Measurements from ENCODE around the gene VGLL4. TPM values are rescaled to one million over a fixed set of nuclear protein-coding genes. Genes with fewer than 3 reads are reported as not detected.
"Not testable (repeated sequence)": the region's sequence is repeated elsewhere in the genome, so short reads cannot be mapped to it uniquely, and the experiment has no call there.

Gene VGLL4
- total RNA-seq, 1 experiment from 2014 or later, result 66.0 TPM

DNA sequence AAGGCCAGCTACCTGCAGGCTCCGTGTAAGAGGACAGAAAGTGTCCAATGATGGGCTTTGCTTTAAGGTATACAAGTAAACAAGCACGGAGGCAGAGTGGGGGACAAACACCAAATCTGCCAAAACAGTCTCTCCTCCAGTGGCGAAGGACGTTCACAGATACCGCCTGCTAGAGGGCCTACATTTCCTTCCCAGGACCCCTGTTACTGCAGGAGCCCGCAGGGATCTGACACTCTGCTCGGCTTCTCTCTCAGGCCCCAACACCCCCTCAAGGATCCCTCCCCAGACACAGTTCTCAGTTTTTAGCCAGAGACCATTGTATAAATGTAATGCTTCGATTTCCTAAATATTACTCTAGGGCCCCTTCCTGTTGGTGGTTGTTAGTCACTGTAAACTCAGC, 46.0 kb upstream of the VGLL4 start:
- no peaks in the 10 kb centered on the region for H3K9me3 ChIP-seq (ENCODE audit: control insufficient read depth, insufficient read depth, low read depth, low read length)
- H3K4me3 ChIP-seq (ENCODE audit: low read depth in 2 of 2, low read length in 2 of 2), result no peak overlapping the region
- no TSS peak for BruUV-seq (replicated peaks)
- no peak for ATAC-seq
- CTCF ChIA-PET, result no interaction called here
- no peak overlapping the region for H3K27ac ChIP-seq (ENCODE audit: low read length)
- H3K4me1 ChIP-seq (ENCODE audit: control insufficient read depth, insufficient read depth, low read length), result no peaks in the 10 kb centered on the region
- TF ChIP-seq, protein P1, sequence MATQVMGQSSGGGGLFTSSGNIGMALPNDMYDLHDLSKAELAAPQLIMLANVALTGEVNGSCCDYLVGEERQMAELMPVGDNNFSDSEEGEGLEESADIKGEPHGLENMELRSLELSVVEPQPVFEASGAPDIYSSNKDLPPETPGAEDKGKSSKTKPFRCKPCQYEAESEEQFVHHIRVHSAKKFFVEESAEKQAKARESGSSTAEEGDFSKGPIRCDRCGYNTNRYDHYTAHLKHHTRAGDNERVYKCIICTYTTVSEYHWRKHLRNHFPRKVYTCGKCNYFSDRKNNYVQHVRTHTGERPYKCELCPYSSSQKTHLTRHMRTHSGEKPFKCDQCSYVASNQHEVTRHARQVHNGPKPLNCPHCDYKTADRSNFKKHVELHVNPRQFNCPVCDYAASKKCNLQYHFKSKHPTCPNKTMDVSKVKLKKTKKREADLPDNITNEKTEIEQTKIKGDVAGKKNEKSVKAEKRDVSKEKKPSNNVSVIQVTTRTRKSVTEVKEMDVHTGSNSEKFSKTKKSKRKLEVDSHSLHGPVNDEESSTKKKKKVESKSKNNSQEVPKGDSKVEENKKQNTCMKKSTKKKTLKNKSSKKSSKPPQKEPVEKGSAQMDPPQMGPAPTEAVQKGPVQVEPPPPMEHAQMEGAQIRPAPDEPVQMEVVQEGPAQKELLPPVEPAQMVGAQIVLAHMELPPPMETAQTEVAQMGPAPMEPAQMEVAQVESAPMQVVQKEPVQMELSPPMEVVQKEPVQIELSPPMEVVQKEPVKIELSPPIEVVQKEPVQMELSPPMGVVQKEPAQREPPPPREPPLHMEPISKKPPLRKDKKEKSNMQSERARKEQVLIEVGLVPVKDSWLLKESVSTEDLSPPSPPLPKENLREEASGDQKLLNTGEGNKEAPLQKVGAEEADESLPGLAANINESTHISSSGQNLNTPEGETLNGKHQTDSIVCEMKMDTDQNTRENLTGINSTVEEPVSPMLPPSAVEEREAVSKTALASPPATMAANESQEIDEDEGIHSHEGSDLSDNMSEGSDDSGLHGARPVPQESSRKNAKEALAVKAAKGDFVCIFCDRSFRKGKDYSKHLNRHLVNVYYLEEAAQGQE (IDR thresholded peaks at IDR 0.05; ENCODE audit: insufficient read depth in 1 of 2, low read depth in 2 of 2, low read length in 1 of 2), result no peak
- TF ChIP-seq, protein P2, sequence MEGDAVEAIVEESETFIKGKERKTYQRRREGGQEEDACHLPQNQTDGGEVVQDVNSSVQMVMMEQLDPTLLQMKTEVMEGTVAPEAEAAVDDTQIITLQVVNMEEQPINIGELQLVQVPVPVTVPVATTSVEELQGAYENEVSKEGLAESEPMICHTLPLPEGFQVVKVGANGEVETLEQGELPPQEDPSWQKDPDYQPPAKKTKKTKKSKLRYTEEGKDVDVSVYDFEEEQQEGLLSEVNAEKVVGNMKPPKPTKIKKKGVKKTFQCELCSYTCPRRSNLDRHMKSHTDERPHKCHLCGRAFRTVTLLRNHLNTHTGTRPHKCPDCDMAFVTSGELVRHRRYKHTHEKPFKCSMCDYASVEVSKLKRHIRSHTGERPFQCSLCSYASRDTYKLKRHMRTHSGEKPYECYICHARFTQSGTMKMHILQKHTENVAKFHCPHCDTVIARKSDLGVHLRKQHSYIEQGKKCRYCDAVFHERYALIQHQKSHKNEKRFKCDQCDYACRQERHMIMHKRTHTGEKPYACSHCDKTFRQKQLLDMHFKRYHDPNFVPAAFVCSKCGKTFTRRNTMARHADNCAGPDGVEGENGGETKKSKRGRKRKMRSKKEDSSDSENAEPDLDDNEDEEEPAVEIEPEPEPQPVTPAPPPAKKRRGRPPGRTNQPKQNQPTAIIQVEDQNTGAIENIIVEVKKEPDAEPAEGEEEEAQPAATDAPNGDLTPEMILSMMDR (IDR thresholded peaks at IDR 0.05), result no peak
- TF ChIP-seq SIN3A (IDR thresholded peaks at IDR 0.05; ENCODE audit: borderline replicate concordance, insufficient read depth, low read depth, low read length) (no peak), POLR2AphosphoS5 (IDR thresholded peaks at IDR 0.05; ENCODE audit: low read depth, low read length) (no peak), TCF7L2 (IDR thresholded peaks at IDR 0.05; ENCODE audit: low read depth, low read length) (no peak)
- DNase-seq (ENCODE audit: low read depth, low spot score), result no peak
- intact Hi-C loops (cut with micrococcal nuclease; ENCODE audit: unreplicated experiment) (no loop called here), in situ Hi-C loops (cut with HindIII; ENCODE audit: low pct_unique_long_range_greater_than_20kb, low sequenced_read_pairs) (no loop called here)
- POLR2A ChIA-PET, result no interaction called here
- H3K27me3 ChIP-seq (ENCODE audit: control insufficient read depth, insufficient read depth, low read length), result no peaks in the 10 kb centered on the region
- no peaks in the 10 kb centered on the region for H3K36me3 ChIP-seq (ENCODE audit: control insufficient read depth, insufficient read depth, low read length)

DNA sequence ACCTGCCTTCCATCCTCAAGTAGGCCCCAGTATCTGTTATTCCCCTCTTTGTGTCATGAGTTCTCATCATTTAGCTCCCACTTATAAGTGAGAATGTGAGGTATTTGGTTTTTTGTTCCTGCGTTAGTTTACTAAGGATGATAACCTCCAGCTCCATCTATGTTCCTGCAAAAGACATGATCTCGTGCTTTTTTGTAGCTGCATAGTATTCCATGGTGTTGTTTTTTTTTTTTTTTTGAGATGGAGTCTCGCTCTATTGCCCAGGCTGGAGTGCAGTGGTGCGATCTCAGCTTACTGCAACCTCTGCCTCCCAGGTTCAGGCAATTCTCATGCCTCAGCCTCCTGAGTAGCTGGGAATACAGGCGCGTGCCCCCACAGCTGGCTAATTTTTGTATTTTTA, 41.3 kb upstream of the VGLL4 start:
- H3K36me3 ChIP-seq (ENCODE audit: control insufficient read depth, insufficient read depth, low read length); H3K4me3 ChIP-seq (ENCODE audit: low read depth in 2 of 2, low read length in 2 of 2); in situ Hi-C loops (cut with HindIII; ENCODE audit: low pct_unique_long_range_greater_than_20kb, low sequenced_read_pairs); H3K4me1 ChIP-seq (ENCODE audit: control insufficient read depth, insufficient read depth, low read length); intact Hi-C loops (cut with micrococcal nuclease; ENCODE audit: unreplicated experiment); POLR2A ChIA-PET; ATAC-seq; BruUV-seq (replicated peaks); H3K27me3 ChIP-seq (ENCODE audit: control insufficient read depth, insufficient read depth, low read length); DNase-seq (ENCODE audit: low read depth, low spot score); H3K9me3 ChIP-seq (ENCODE audit: control insufficient read depth, insufficient read depth, low read depth, low read length); H3K27ac ChIP-seq (ENCODE audit: low read length): not testable (repeated sequence)
- CTCF ChIA-PET, result interaction anchor here (0.6 to 0.8 kb wide), 2 partner anchors 71 to 188 kb away, joined by 3 to 9 read pairs; no protein-coding TSS in a partner anchor

DNA sequence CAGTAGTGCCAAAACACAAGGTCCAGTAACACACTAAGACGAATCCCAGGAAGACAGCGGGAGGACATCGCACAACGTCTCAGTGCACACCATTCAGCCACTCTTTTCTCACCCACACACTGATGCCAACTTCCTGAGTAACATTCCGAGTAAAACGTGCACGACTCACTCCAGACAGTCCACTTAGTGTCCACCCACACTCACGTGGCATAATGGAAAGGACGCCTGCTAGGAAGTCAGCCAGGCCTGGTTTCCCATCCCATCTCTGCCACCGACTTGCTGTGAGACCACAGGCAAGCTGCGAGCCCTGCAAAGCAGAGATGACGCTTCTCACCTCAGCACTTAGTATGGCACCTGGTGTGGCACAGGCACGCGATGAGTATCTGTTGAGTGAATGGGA, 36.8 kb upstream of the VGLL4 start:
- TF ChIP-seq SIN3A (IDR thresholded peaks at IDR 0.05; ENCODE audit: borderline replicate concordance, insufficient read depth, low read depth, low read length) (no peak), TCF7L2 (IDR thresholded peaks at IDR 0.05; ENCODE audit: low read depth, low read length) (no peak), POLR2AphosphoS5 (IDR thresholded peaks at IDR 0.05; ENCODE audit: low read depth, low read length) (no peak)
- TF ChIP-seq, protein P1 (IDR thresholded peaks at IDR 0.05; ENCODE audit: insufficient read depth in 1 of 2, low read depth in 2 of 2, low read length in 1 of 2), result no peak
- TF ChIP-seq, protein P2 (IDR thresholded peaks at IDR 0.05), result no peak
- ChIA-PET CTCF (no interaction called here), POLR2A (no interaction called here)
- no peaks in the 10 kb centered on the region for H3K9me3 ChIP-seq (ENCODE audit: control insufficient read depth, insufficient read depth, low read depth, low read length)
- DNase-seq (ENCODE audit: low read depth, low spot score) (no peak), ATAC-seq (no peak)
- in situ Hi-C loops (cut with HindIII; ENCODE audit: low pct_unique_long_range_greater_than_20kb, low sequenced_read_pairs) (no loop called here), intact Hi-C loops (cut with micrococcal nuclease; ENCODE audit: unreplicated experiment) (no loop called here)
- H3K4me3 ChIP-seq (ENCODE audit: low read depth in 2 of 2, low read length in 2 of 2), result no peak overlapping the region
- no peaks in the 10 kb centered on the region for H3K27me3 ChIP-seq (ENCODE audit: control insufficient read depth, insufficient read depth, low read length)
- no peak overlapping the region for H3K27ac ChIP-seq (ENCODE audit: low read length)
- no TSS peak for BruUV-seq (replicated peaks)
- no peaks in the 10 kb centered on the region for H3K4me1 ChIP-seq (ENCODE audit: control insufficient read depth, insufficient read depth, low read length)
- H3K36me3 ChIP-seq (ENCODE audit: control insufficient read depth, insufficient read depth, low read length), result no peaks in the 10 kb centered on the region
